Measurements from ENCODE around the gene PRDM2. TPM values are rescaled to one million over a fixed set of nuclear protein-coding genes. Genes with fewer than 3 reads are reported as not detected.
A peak's percentile ranks its signal among the peaks of the same experiment; 100 is the strongest.

PRDM2 gene
- total RNA-seq, 1 donor from 2014 or later = 88.3 TPM

DNA sequence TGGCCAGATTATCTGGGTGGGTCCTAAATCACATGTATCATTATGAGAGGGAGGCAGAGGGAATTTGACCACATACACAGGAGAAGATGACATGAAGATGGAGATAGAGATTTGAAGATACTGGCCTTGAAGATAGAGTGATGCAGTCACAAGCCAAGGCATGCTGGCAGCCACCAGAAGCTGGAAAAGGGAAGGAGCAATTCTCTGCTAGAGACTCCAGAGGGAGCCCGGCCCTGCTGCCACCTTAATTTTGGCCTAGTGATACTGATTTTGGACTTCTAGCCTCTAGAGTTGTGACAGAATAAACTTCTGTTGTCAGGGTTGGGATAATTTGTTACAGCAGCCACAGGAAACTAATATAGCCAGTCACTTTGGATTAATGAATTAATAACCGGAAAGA is 2.2 kb upstream of the PRDM2 start:
- peaks cover 3% of the 10 kb centered on the region for H3K4me1 Mint-ChIP-seq (ENCODE audit: low read depth, unreplicated experiment)
- H3K36me3 Mint-ChIP-seq (ENCODE audit: unreplicated experiment) = peaks cover 11% of the 10 kb centered on the region
- H3K27me3 Mint-ChIP-seq (ENCODE audit: unreplicated experiment) = peaks cover 11% of the 10 kb centered on the region
- H3K9me3 Mint-ChIP-seq (ENCODE audit: unreplicated experiment) = peaks cover 7% of the 10 kb centered on the region
- H3K27ac Mint-ChIP-seq (ENCODE audit: unreplicated experiment) = no peak overlapping the region
- no peak for DNase-seq
- no peak overlapping the region for H3K4me3 Mint-ChIP-seq (ENCODE audit: unreplicated experiment)
- TF ChIP-seq, protein P1, sequence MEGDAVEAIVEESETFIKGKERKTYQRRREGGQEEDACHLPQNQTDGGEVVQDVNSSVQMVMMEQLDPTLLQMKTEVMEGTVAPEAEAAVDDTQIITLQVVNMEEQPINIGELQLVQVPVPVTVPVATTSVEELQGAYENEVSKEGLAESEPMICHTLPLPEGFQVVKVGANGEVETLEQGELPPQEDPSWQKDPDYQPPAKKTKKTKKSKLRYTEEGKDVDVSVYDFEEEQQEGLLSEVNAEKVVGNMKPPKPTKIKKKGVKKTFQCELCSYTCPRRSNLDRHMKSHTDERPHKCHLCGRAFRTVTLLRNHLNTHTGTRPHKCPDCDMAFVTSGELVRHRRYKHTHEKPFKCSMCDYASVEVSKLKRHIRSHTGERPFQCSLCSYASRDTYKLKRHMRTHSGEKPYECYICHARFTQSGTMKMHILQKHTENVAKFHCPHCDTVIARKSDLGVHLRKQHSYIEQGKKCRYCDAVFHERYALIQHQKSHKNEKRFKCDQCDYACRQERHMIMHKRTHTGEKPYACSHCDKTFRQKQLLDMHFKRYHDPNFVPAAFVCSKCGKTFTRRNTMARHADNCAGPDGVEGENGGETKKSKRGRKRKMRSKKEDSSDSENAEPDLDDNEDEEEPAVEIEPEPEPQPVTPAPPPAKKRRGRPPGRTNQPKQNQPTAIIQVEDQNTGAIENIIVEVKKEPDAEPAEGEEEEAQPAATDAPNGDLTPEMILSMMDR (IDR thresholded peaks at IDR 0.05; ENCODE audit: partially characterized antibody, unreplicated experiment) = no peak

DNA sequence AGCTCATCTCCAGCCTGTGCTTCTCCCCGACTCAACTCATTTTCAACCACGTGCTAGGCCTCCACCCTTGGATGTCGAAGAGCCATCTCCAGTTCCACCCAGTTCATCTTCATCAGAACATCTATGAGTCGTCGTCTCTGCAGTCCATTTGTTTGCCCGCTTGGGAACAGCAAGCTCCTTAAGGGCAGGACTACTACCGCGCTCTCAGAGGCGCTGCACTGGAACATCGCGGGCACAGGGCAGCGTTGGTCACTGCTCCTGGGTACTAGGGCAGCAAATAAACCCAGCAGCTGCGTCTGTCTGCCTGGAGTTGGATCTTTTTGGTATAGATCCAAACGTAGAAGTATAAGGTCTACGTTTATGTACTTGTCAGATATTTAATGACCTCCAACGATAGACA is 478 bp upstream of the PRDM2 start:
- Mint-ChIP-seq H3K9me3 (ENCODE audit: unreplicated experiment) (peaks cover 5% of the 10 kb centered on the region), H3K27ac (ENCODE audit: unreplicated experiment) (peak overlapping the region; percentile 53), H3K27me3 (ENCODE audit: unreplicated experiment) (peaks cover 7% of the 10 kb centered on the region), H3K36me3 (ENCODE audit: unreplicated experiment) (peaks cover 11% of the 10 kb centered on the region), H3K4me3 (ENCODE audit: unreplicated experiment) (peak overlapping the region; percentile 67), H3K4me1 (ENCODE audit: low read depth, unreplicated experiment) (peaks cover 3% of the 10 kb centered on the region)
- no peak for DNase-seq
- TF ChIP-seq, protein P1 (IDR thresholded peaks at IDR 0.05; ENCODE audit: partially characterized antibody, unreplicated experiment) = no peak

DNA sequence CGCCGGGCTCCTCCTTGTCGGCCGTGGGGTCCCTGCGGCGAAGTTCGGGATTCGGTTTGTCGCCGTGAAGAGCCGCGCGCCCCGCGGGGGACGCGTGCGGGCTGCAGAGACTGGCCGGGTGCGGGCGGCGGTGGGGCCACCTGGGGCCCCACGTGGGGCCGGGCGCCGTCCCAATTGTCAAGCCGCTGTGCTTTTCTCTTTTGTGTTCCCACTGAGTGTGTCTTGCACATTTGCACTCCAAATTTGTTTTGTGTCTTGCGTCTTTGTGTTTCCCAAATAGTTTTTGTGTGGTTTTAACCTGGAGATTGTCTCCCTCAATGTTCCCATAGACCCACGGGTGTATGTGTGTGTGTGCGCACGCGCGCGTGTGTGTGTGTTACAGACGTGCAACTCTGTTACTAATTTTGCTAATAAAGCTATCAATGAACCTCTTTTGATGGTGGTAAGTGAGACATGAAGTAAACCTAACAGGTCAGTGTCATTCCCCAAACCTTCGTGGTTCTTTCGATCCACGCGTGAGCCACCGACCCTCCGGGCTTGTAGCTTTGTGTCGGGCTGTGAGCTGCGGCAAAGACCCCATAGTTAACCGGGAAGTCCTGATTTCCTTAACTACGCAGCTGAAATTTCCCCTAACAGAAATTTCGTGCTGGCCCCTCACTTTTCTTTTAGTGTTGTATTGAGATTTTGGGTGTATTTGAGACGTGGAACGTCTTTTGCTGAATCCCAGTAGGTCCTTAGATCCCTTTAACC is 708 bp downstream of the PRDM2 start:
- H3K9me3 Mint-ChIP-seq (ENCODE audit: unreplicated experiment) = peaks cover 5% of the 10 kb centered on the region
- H3K4me3 Mint-ChIP-seq (ENCODE audit: unreplicated experiment) = peak overlapping the region; percentile 96
- peak; percentile 35 for DNase-seq
- peaks cover 7% of the 10 kb centered on the region for H3K27me3 Mint-ChIP-seq (ENCODE audit: unreplicated experiment)
- TF ChIP-seq, protein P1 (IDR thresholded peaks at IDR 0.05; ENCODE audit: partially characterized antibody, unreplicated experiment) = no peak
- H3K27ac Mint-ChIP-seq (ENCODE audit: unreplicated experiment) = peak overlapping the region; percentile 85
- peaks cover 11% of the 10 kb centered on the region for H3K36me3 Mint-ChIP-seq (ENCODE audit: unreplicated experiment)
- H3K4me1 Mint-ChIP-seq (ENCODE audit: low read depth, unreplicated experiment) = peaks cover 3% of the 10 kb centered on the region

DNA sequence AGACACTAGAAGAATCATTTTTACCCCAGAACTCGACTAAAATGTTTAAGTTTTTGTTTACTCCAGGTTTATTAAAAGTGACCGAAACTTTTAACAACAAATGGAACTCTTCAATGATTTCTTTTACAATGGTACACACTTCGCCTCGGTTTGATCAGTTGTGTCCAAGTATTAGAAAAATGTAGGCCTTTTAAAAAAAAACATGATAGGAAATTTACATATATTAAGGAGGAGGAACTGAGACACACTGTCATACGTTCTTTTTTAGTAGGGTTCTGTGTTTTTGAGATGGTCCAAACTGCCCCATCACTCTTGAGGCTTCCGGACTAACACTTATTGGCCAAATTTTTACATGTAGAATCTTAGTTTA is 1.3 kb downstream of the PRDM2 start:
- H3K27me3 Mint-ChIP-seq (ENCODE audit: unreplicated experiment) = peaks cover 7% of the 10 kb centered on the region
- peak overlapping the region; percentile 85 for H3K27ac Mint-ChIP-seq (ENCODE audit: unreplicated experiment)
- peak overlapping the region; percentile 96 for H3K4me3 Mint-ChIP-seq (ENCODE audit: unreplicated experiment)
- H3K4me1 Mint-ChIP-seq (ENCODE audit: low read depth, unreplicated experiment) = peaks cover 3% of the 10 kb centered on the region
- no peak for DNase-seq
- peaks cover 11% of the 10 kb centered on the region for H3K36me3 Mint-ChIP-seq (ENCODE audit: unreplicated experiment)
- peaks cover 5% of the 10 kb centered on the region for H3K9me3 Mint-ChIP-seq (ENCODE audit: unreplicated experiment)
- TF ChIP-seq, protein P1 (IDR thresholded peaks at IDR 0.05; ENCODE audit: partially characterized antibody, unreplicated experiment) = no peak

DNA sequence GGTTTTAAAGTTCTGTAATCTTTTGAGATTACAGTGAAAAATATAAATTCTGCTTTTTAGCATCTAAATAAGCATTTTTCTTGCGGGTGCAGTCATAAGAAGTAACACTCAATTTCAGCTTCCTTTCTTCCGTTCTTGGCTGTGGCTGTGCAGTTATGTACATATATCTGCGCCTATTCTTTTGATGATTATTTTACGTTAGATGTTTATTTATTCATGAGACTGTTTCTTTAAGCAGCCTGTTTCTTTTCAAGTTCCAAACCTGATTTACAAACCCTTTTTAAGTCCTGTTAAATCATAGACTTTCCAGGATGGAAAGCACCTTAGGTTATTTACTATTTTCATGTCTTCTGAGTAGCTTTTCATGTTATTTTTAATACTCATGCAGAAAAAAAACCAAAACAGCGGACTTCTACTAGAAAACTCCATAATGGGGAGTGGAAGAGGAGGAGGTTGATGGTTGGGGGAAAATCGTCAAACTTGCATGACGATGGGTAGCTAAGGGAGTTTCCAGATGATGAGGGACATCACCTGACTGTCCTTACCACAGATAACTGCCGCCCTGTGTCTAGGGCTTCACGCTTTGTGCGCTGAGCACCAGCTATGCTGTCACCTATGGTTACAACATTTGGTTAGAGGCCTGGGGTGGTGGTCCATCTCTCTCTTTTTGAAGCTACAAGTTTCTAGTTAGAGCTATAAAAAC is 2.6 kb downstream of the PRDM2 start:
- H3K9me3 Mint-ChIP-seq (ENCODE audit: unreplicated experiment) = peaks cover 5% of the 10 kb centered on the region
- no peak for DNase-seq
- TF ChIP-seq, protein P1 (IDR thresholded peaks at IDR 0.05; ENCODE audit: partially characterized antibody, unreplicated experiment) = no peak
- no peak overlapping the region for H3K27ac Mint-ChIP-seq (ENCODE audit: unreplicated experiment)
- H3K4me3 Mint-ChIP-seq (ENCODE audit: unreplicated experiment) = no peak overlapping the region
- H3K4me1 Mint-ChIP-seq (ENCODE audit: low read depth, unreplicated experiment) = peaks cover 3% of the 10 kb centered on the region
- peaks cover 9% of the 10 kb centered on the region for H3K36me3 Mint-ChIP-seq (ENCODE audit: unreplicated experiment)
- peaks cover 7% of the 10 kb centered on the region for H3K27me3 Mint-ChIP-seq (ENCODE audit: unreplicated experiment)

Measured in glutamatergic neuron (in vitro differentiated cells).